Measurements from ENCODE around the gene EFHC1. TPM values are rescaled to one million over a fixed set of nuclear protein-coding genes. Genes with fewer than 3 reads are reported as not detected.
A peak's percentile ranks its signal among the peaks of the same experiment; 100 is the strongest.

EFHC1 gene
- polyA plus RNA-seq, 10 donors = 14.1 to 36.4 (median 21.2) TPM

GRCh38 chr6:52553158-52553557 lies 133.0 kb downstream of the EFHC1 start:
- no peak for DNase-seq

GRCh38 chr6:52553719-52554118 lies 133.6 kb downstream of the EFHC1 start:
- DNase-seq = no peak

GRCh38 chr6:52554684-52555280 lies 134.6 kb downstream of the EFHC1 start:
- no peak for DNase-seq

GRCh38 chr6:52555518-52556233 lies 135.5 kb downstream of the EFHC1 start:
- DNase-seq = no peak

- DNase-seq = peak in 1 of 3 donors; percentile 60
These were observed 137.5 kb downstream of the EFHC1 start for GRCh38 chr6:52557389-52558265.

DNA sequence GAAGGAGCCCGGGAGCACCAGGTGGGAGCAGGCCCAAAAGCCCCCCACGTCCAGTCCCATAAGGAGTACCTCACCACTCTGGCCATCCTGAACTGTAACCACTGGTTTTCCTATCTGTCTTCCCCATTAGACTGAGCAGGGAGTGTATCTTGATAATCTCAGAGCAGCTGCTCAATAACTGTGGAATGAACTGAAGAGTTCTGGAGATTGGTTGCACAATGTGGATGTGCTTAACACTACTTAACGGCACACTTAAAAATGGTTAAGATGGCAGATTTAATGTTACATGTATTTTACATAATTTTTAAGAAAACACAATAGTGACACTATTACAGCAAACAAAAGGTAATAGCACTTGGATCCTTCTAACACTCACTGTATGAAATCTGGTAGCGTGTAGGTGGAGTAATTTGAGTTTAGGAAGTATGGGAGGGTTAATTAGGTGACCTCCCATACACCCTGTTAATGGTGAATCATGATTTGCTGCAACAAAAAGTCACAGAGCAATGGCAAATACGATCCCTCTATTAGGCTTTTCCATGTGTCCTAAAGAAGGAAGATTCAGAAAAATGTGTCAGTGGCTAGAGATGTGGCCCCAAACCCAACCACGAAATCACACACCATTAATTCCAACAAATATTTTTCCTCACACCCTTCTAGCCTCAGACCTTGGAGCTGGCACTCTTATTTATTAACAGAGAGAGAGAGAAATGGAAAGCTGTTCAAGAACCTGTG lies 138.3 kb downstream of the EFHC1 start:
- no peak for DNase-seq

GRCh38 chr6:52560462-52560861 lies 140.3 kb downstream of the EFHC1 start:
- DNase-seq = no peak

GRCh38 chr6:52562911-52563310 lies 142.8 kb downstream of the EFHC1 start:
- no peak for DNase-seq

GRCh38 chr6:52564856-52565255 lies 144.7 kb downstream of the EFHC1 start:
- no peak for DNase-seq

DNA sequence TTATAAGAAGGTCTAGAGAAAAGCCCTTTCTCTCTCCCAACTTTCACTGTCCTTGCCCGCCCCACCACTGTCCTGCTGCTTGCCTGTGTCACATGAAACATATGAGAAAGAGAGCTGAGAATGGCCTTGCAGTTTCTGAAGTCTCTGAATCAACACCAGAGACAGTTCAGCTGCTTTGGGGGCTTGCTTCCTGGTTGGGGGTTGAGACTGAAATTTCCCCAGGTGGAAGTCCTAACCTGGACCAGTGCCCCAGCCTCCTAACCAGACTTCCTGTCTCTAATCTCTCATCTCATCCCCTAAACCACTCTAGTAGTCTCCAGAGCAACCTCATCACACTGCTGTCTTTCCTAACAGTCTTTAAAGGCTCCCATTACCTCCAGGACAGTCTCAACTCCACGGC lies 146.1 kb downstream of the EFHC1 start:
- DNase-seq = no peak

DNA sequence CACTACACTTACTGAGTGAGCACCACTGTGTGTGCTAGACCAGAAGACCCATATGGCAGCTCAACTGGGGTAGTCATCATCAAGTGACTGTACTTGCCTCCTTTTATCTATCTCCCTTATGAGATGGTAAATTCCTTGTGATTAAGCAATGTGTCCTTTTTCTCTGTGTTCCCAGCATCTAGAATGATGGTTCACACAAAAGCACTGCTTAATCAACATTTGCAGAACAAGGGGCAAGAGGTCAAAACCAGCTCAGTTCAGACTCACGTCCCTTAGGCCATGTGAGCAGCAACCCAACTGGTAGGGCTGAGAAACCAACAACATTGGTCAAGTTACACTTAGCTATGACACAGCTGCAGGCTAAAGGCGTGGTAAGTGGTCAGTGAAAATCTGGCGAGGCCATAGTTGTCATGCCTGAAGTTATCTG lies 146.7 kb downstream of the EFHC1 start:
- no peak for DNase-seq

DNA sequence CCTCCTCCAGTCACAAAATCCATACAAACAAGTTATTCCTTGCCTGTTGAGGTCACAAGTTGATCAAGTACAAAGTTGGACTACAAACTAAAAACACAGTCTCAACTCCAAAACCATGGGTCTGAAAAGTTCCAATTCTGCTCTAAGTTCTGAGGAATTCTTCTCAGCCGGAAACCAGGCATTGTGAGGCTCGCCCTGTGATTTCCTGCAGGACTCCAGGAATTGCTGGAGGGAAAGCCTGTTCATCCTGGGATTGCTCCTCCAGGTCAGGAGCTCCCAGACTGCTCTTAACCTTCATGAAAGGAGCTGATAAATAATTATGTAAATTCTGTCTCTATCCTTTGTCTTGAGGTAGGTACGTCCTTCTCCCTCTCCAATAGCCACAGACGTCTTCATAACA lies 148.2 kb downstream of the EFHC1 start:
- DNase-seq = no peak

- DNase-seq = peak in 2 of 3 donors; percentile 72 to 79
These were observed 150.2 kb downstream of the EFHC1 start for GRCh38 chr6:52570291-52570700.

GRCh38 chr6:52571099-52571755 lies 151.1 kb downstream of the EFHC1 start:
- DNase-seq = peak in 1 of 3 donors; percentile 48

DNA sequence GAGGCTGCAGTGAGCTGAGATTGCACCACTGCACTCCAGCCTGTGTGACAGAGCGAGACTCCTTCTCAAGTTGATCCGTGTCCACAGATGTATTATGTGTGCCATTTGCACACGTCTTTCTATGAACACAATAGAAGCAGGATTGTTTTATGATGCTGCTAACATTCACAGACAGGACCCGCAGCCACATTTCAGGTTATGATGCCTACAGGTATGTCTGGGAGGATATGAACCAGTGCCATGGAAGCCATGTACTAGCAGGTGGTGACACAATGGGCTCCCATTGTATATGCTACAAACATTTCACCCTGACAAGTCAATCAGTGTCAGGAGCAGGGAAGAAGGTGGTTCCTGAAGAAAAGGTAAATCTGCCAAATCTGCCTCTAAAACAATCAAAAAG lies 152.4 kb downstream of the EFHC1 start:
- DNase-seq = no peak

- DNase-seq = peak in 1 of 3 donors; percentile 58
These were observed 153.2 kb downstream of the EFHC1 start for GRCh38 chr6:52573295-52573694.

Other genes starting within 250 kb of the EFHC1 start
- gene IL17A, start 234.0 kb upstream of the EFHC1 start, polyA plus RNA-seq (ENCODE audit: insufficient read length in 10 of 10) = not detected
- not detected for gene IL17F, start 175.8 kb upstream of the EFHC1 start, polyA plus RNA-seq (ENCODE audit: insufficient read length in 10 of 10)
- gene MCM3, start 135.6 kb upstream of the EFHC1 start, polyA plus RNA-seq (ENCODE audit: insufficient read length in 10 of 10) = 10 to 100 TPM; 38.0 to 67.0 (median 44.9) TPM
- 10 to 100 TPM in 1 of 10 donors, 1 to 10 TPM in 9; 5.2 to 10.2 (median 6.4) TPM for gene PAQR8, start 58.2 kb upstream of the EFHC1 start, polyA plus RNA-seq (ENCODE audit: insufficient read length in 10 of 10)
- 10 to 100 TPM; 20.1 to 28.0 (median 23.0) TPM for gene TRAM2, start 156.7 kb downstream of the EFHC1 start, polyA plus RNA-seq (ENCODE audit: insufficient read length in 10 of 10)

All from muscle of back (tissue), 11 donors.